T-cell (primary cell): ENCODE measurements around the gene NKIRAS2. TPM values are rescaled to one million over a fixed set of nuclear protein-coding genes. Genes with fewer than 3 reads are reported as not detected.
"Not testable (repeated sequence)": the region's sequence is repeated elsewhere in the genome, so short reads cannot be mapped to it uniquely, and the experiment has no call there.

Source experiments
- ATAC-seq, 4 experiments: fragments of 200-7000 bp in 3 of 4; fragments of 150-1000 bp in 1 of 4; cut with Tn5 transposase; replicated peaks in 1 of 4; 1 replicate in 3 of 4; 2 replicates in 1 of 4; pipeline ENCODE4 v1.10.0; 2021; ENCODE audit warnings: moderate library complexity in 3 of 4, mild to moderate bottlenecking in 2 of 4, moderate number of reproducible peaks in 1 of 4
- CTCF ChIA-PET, 2 donors: fragments of 300-600 bp; sonication (Branson Sonifier 250); formaldehyde crosslinking; loops; one replicate each; lab custom pipeline; 2022; ENCODE audit warnings: antibody characterized with exemption in 2 of 2; lab: Charles Lee
- POLR2A ChIA-PET, 2 donors: fragments of 300-600 bp; sonication (Branson Sonifier 250); formaldehyde crosslinking; loops; one replicate each; lab custom pipeline; 2022; ENCODE audit warnings: antibody characterized with exemption in 2 of 2; lab: Charles Lee
- DNase-seq, 35 experiments: peaks; one replicate each; pipeline versions ENCODE4 v3.0.0 to v3.0.0-alpha.2; 2013 to 2023
- H3K27ac ChIP-seq: one replicate; pipeline ENCODE4 v1.5.1; 2013; ENCODE audit warnings: low read length
- H3K27me3 ChIP-seq, 2 experiments: replicated peaks in 1 of 2; 1 replicate in 1 of 2; 2 replicates in 1 of 2; pipeline versions ENCODE4 v1.6.1 to v1.7.0; 2013; ENCODE audit warnings: low read length in 1 of 2, mixed read lengths in 1 of 2; ENCODE audit not compliant: control insufficient read depth in 2 of 2, insufficient read depth in 2 of 2; ENCODE audit errors: extremely low read depth in 1 of 2
- H3K36me3 ChIP-seq, 2 donors: 1 replicate in 1 of 2; 2 replicates in 1 of 2; pipeline versions ENCODE4 v1.6.1 to v1.7.0; 2013; ENCODE audit warnings: low read length in 1 of 2; ENCODE audit not compliant: control insufficient read depth in 2 of 2, insufficient read depth in 1 of 2; ENCODE audit errors: extremely low read depth in 1 of 2
- H3K4me1 ChIP-seq, 2 experiments: 1 replicate in 1 of 2; 2 replicates in 1 of 2; pipeline versions ENCODE4 v1.6.1 to v1.7.0; 2013; ENCODE audit warnings: low read length in 2 of 2, mixed read lengths in 1 of 2; ENCODE audit not compliant: insufficient read depth in 2 of 2, control insufficient read depth in 1 of 2; ENCODE audit errors: extremely low read depth in 1 of 2
- H3K4me3 ChIP-seq, 2 donors: 1 replicate in 1 of 2; 2 replicates in 1 of 2; pipeline versions ENCODE4 v1.5.1 to v1.7.0; 2013; ENCODE audit warnings: mild to moderate bottlenecking in 2 of 2, low read length in 1 of 2, moderate library complexity in 1 of 2; ENCODE audit not compliant: control insufficient read depth in 1 of 2; ENCODE audit errors: extremely low read depth in 1 of 2
- H3K9me3 ChIP-seq: 2 replicates; pipeline ENCODE4 v1.7.0; 2013
- H3K27ac Mint-ChIP-seq, 2 donors: one replicate each; pipeline ENCODE4 v1.8.0; 2020 to 2021; ENCODE audit warnings: mild to moderate bottlenecking in 2 of 2, mixed read lengths in 2 of 2
- H3K27me3 Mint-ChIP-seq, 2 donors: one replicate each; pipeline ENCODE4 v1.8.0; 2021 to 2022; ENCODE audit warnings: mixed read lengths in 2 of 2
- H3K36me3 Mint-ChIP-seq: one replicate; pipeline ENCODE4 v1.8.0; 2021; ENCODE audit warnings: mixed read lengths
- H3K4me1 Mint-ChIP-seq, 3 donors: one replicate each; pipeline ENCODE4 v1.8.0; 2020 to 2022; ENCODE audit warnings: mixed read lengths in 3 of 3, mild to moderate bottlenecking in 1 of 3
- H3K4me3 Mint-ChIP-seq, 3 donors: one replicate each; pipeline ENCODE4 v1.8.0; 2020 to 2022; ENCODE audit warnings: mild to moderate bottlenecking in 3 of 3, mixed read lengths in 3 of 3, moderate library complexity in 3 of 3
- H3K9me3 Mint-ChIP-seq, 3 donors: one replicate each; pipeline ENCODE4 v1.8.0; 2020 to 2022; ENCODE audit warnings: mixed read lengths in 3 of 3
- WGBS: methylation state at CpG from one replicate; pipeline ENCODE4 v1.1.5; 2013; ENCODE audit warnings: missing lambda C conversion rate; ENCODE audit not compliant: insufficient coverage; 5-methylcytosine and 5-hydroxymethylcytosine counted together
- total RNA-seq, 35 experiments: library from RNA in 6 of 35; stranded (reverse) in 6 of 35; fragments of 120-200 nt in 1 of 35; gene quantifications; one replicate each; pipeline versions ENCODE4 v1.2.1 to v1.2.4 and lab custom pipeline; 2013 to 2026

NKIRAS2 gene
- total RNA-seq, 5 donors from 2014 or later (not counting 1 experiment from before 2014, with no cell fraction given): 11.0 to 19.6 (median 18.4) TPM

DNA sequence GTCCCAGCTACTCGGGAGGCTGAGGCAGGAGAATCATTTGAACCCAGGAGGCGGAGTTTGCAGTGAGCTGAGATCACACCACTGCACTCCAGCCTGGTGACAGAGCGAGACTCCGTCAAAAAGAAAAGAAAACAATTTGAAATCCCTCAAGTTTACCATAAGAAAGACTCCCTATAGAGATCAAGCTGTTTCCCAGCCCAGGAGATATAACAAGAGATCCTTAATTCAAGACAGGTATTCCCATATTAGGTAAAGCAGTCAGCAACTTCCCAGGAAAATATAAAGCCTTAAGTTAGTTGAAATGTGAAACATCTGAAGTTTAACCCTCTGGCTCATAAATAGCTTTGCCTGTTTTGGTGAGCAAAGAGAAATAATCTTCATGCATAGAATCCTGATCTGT lies 7.5 kb upstream of the NKIRAS2 start:
- POLR2A ChIA-PET, DNase-seq, H3K27me3 ChIP-seq, H3K4me3 ChIP-seq, ATAC-seq, H3K27me3 Mint-ChIP-seq, H3K9me3 Mint-ChIP-seq, H3K27ac ChIP-seq, H3K9me3 ChIP-seq, H3K36me3 ChIP-seq, H3K4me3 Mint-ChIP-seq, CTCF ChIA-PET, H3K27ac Mint-ChIP-seq, H3K36me3 Mint-ChIP-seq: not testable (repeated sequence)
- H3K4me1 Mint-ChIP-seq: peaks cover 68 to 76% (median 71%) of the 10 kb centered on the region in 3 donors
- peaks cover 20 to 50% of the 10 kb centered on the region in 2 experiments for H3K4me1 ChIP-seq
- no CpG with 5 or more reads among the region's 4 CpGs for WGBS

GRCh38 chr17:42013740-42014139 lies 6.2 kb upstream of the NKIRAS2 start:
- POLR2A ChIA-PET, H3K9me3 Mint-ChIP-seq, ATAC-seq, H3K4me3 ChIP-seq, H3K36me3 Mint-ChIP-seq, H3K36me3 ChIP-seq, H3K27me3 ChIP-seq, DNase-seq, H3K27me3 Mint-ChIP-seq, H3K4me3 Mint-ChIP-seq, H3K9me3 ChIP-seq, CTCF ChIA-PET, H3K27ac Mint-ChIP-seq, H3K27ac ChIP-seq: not testable (repeated sequence)
- peaks cover 79 to 87% (median 80%) of the 10 kb centered on the region in 3 donors for H3K4me1 Mint-ChIP-seq
- peaks cover 24 to 60% of the 10 kb centered on the region in 2 experiments for H3K4me1 ChIP-seq
- WGBS: 99% methylated on average over 8 of the region's 12 CpGs

- Mint-ChIP-seq H3K4me1 (peaks cover 75 to 85% (median 79%) of the 10 kb centered on the region in 3 donors), H3K9me3 (no peaks in the 10 kb centered on the region), H3K36me3 (no peaks in the 10 kb centered on the region), H3K27ac (peak overlapping the region; percentile 93 to 99), H3K27me3 (no peaks in the 10 kb centered on the region), H3K4me3 (peak overlapping the region; percentile 93 to 100 (median 99))
- ChIA-PET CTCF (interaction anchor here in 1 of 2 donors (1.0 to 1.7 kb wide), 2 partner anchors 12 to 90 kb away, joined by 3 to 4 read pairs; no protein-coding TSS in a partner anchor), POLR2A (interaction anchor here (0.6 to 0.9 kb wide), 4 partner anchors 9 to 99 kb away, joined by 3 read pairs; no protein-coding TSS in a partner anchor)
- no peaks in the 10 kb centered on the region for H3K27me3 ChIP-seq
- peak overlapping the region; percentile 66 to 81 for H3K4me3 ChIP-seq
- no peaks in the 10 kb centered on the region for H3K9me3 ChIP-seq
- peak overlapping the region; percentile 93 for H3K27ac ChIP-seq
- H3K36me3 ChIP-seq: peaks cover 4 to 6% of the 10 kb centered on the region in 2 donors
- H3K4me1 ChIP-seq: peaks cover 34 to 66% of the 10 kb centered on the region in 2 experiments
- peak in 4 of 35 experiments; percentile 9 to 35 (median 16) for DNase-seq
- no peak for ATAC-seq
- WGBS: 0% methylated on average over 8 of the region's 12 CpGs
Observed at GRCh38 chr17:42016411-42016831, 3.5 kb upstream of the NKIRAS2 start.

GRCh38 chr17:42016941-42017865 lies 2.7 kb upstream of the NKIRAS2 start, which contains the start of gene DNAJC7:
Gene DNAJC7 (minus strand): TSS chr17:42017439. CDS start chr17:42017416, 23 bp downstream.
- peak within 1 kb of the TSS; percentile 93 to 100 (median 99) for H3K4me3 Mint-ChIP-seq
- POLR2A ChIA-PET: interaction anchor here (0.6 to 1.2 kb wide), 5 partner anchors 26 to 97 kb away, joined by 3 to 15 read pairs (median 4); partner anchors contain the start of genes CNP (in 1 of the 2) and ODAD4 (in 1 of the 2)
- peak within 1 kb of the TSS; percentile 66 to 81 for H3K4me3 ChIP-seq
- no peaks in the 10 kb centered on the region for H3K9me3 ChIP-seq
- H3K27me3 Mint-ChIP-seq: no peaks in the 10 kb centered on the region
- H3K27ac ChIP-seq: peak within 1 kb of the TSS; percentile 93
- peaks cover 6 to 7% of the 10 kb centered on the region in 2 donors for H3K36me3 ChIP-seq
- H3K4me1 Mint-ChIP-seq: peaks cover 71 to 84% (median 77%) of the 10 kb centered on the region in 3 donors
- no peaks in the 10 kb centered on the region for H3K9me3 Mint-ChIP-seq
- H3K4me1 ChIP-seq: peaks cover 35 to 66% of the 10 kb centered on the region in 2 experiments
- ATAC-seq (peak; percentile 87 to 90 (median 90)), DNase-seq (peak; percentile 74 to 93 (median 86))
- 1% methylated on average over 55 of the region's 70 CpGs for WGBS
- peak within 1 kb of the TSS; percentile 93 to 99 for H3K27ac Mint-ChIP-seq
- peaks cover 2% of the 10 kb centered on the region for H3K36me3 Mint-ChIP-seq
- CTCF ChIA-PET: interaction anchor here in 1 of 2 donors (0.7 to 1.9 kb wide), 10 partner anchors 10 to 1466 kb away, joined by 3 to 11 read pairs (median 4); partner anchors contain the start of genes DHX58 and DHX8
- no peaks in the 10 kb centered on the region for H3K27me3 ChIP-seq

DNA sequence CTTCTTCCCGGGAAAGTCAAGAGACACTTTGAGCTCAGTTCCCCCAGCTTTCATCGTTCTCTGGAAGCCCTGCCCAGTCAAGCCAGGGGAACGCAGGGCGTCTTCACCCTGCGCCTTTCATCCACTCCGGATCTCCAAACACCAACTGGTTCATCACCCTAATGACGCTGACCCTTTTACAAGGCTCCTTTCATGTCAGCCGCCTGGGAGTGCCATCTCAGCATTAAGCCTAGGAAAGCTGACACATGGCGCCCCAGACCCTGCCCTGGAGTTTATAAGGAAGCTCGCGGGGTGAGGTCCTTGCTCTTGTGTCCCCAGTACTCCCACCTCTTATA lies 2.1 kb upstream of the NKIRAS2 start:
- Mint-ChIP-seq H3K4me1 (peaks cover 68 to 81% (median 74%) of the 10 kb centered on the region in 3 donors), H3K9me3 (no peaks in the 10 kb centered on the region), H3K36me3 (peaks cover 4% of the 10 kb centered on the region), H3K27ac (peak overlapping the region; percentile 93 to 99), H3K4me3 (peak overlapping the region; percentile 93 to 100 (median 99)), H3K27me3 (no peaks in the 10 kb centered on the region)
- H3K4me1 ChIP-seq: peaks cover 35 to 63% of the 10 kb centered on the region in 2 experiments
- peak in 3 of 4 experiments; percentile 0 to 5 (median 2) for ATAC-seq
- H3K4me3 ChIP-seq: peak overlapping the region; percentile 66 to 81
- 12% methylated on average over 11 of the region's 11 CpGs for WGBS
- CTCF ChIA-PET: interaction anchor here in 1 of 2 donors (0.6 to 1.9 kb wide), 10 partner anchors 9 to 1466 kb away, joined by 3 to 11 read pairs (median 4); partner anchors contain the start of genes DHX58, DHX8 and ODAD4
- POLR2A ChIA-PET: interaction anchor here (0.8 to 1.6 kb wide), 5 partner anchors 27 to 96 kb away, joined by 3 to 15 read pairs (median 4); partner anchors contain the start of genes CNP (in 1 of the 2) and ODAD4 (in 1 of the 2)
- no peak for DNase-seq
- peaks cover 7 to 10% of the 10 kb centered on the region in 2 donors for H3K36me3 ChIP-seq
- H3K9me3 ChIP-seq: no peaks in the 10 kb centered on the region
- H3K27ac ChIP-seq: peak overlapping the region; percentile 93
- H3K27me3 ChIP-seq: no peaks in the 10 kb centered on the region
